ENCODE measurements around the gene CBARP.
A peak's percentile ranks its signal among the peaks of the same experiment; 100 is the strongest.

The CBARP gene

GRCh38 chr19:1275260-1275975, 37.6 kb upstream of the CBARP start, which contains the start of gene FAM174C:
FAM174C (plus strand) TSS chr19:1275530; CDS start chr19:1275550, 20 bp downstream.
- DNase-seq: peak; percentile 96

- DNase-seq: no peak
These were observed 37.1 kb upstream of the CBARP start for GRCh38 chr19:1274852-1275259.

GRCh38 chr19:1274081-1274851, 36.5 kb upstream of the CBARP start:
- no peak for DNase-seq

- no peak for DNase-seq
These were observed 35.6 kb upstream of the CBARP start for GRCh38 chr19:1273263-1274041.

- DNase-seq: no peak
These were observed 34.8 kb upstream of the CBARP start for GRCh38 chr19:1272423-1273262.

GRCh38 chr19:1271528-1272422, 34.0 kb upstream of the CBARP start:
- no peak for DNase-seq

- DNase-seq: no peak
These were observed 33.2 kb upstream of the CBARP start for GRCh38 chr19:1270854-1271527.

- peak; percentile 68 for DNase-seq
These were observed 32.5 kb upstream of the CBARP start for GRCh38 chr19:1270213-1270853.

- peak; percentile 80 for DNase-seq
These were observed 31.8 kb upstream of the CBARP start for GRCh38 chr19:1269478-1270212.

- DNase-seq: peak; percentile 98
These were observed 31.3 kb upstream of the CBARP start, which contains the start of gene CIRBP for GRCh38 chr19:1269065-1269477. CIRBP (plus strand) TSS chr19:1269332; CDS start chr19:1270934, 1,602 bp downstream.

- no peak for DNase-seq
These were observed 30.6 kb upstream of the CBARP start for GRCh38 chr19:1268226-1269064.

- no peak for DNase-seq
These were observed 29.8 kb upstream of the CBARP start for GRCh38 chr19:1267477-1268225.

- peak; percentile 12 for DNase-seq
These were observed 29.2 kb upstream of the CBARP start for GRCh38 chr19:1266916-1267476.

GRCh38 chr19:1266129-1266915, 28.5 kb upstream of the CBARP start:
- peak; percentile 64 for DNase-seq

GRCh38 chr19:1265615-1266128, 27.9 kb upstream of the CBARP start:
- no peak for DNase-seq
